ENCODE measurements around the gene CDHR3. TPM values are rescaled to one million over a fixed set of nuclear protein-coding genes. Genes with fewer than 3 reads are reported as not detected.

CDHR3 gene
- total and polyA plus RNA-seq, 10 of the 15 experiments (the other 5 are each of a cell fraction or from before 2014, with no cell fraction given): 0.06 to 0.11 TPM; not detected in 8

DNA sequence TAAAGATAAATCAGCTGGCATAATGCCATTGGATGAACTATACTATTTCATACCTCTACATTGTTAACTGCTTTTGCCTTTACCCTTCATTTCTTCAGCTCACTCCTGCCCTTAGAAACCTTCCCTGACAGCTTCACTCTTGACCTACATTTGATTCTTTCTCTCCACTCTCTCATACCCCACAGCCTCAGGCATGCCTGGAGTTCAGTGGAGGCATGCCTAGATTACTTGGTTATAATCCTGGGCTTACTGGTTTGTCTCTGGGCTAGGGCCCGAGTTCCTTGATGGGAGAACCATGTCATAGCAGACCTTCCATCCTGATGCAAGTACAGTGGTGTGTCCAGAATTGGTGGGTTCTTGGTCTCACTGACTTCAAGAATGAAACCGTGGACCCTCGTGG, 8.4 kb upstream of the CDHR3 start:
- Histone ChIP-seq H3K27ac (ENCODE audit: control insufficient read depth, insufficient read depth) (no peak overlapping the region), H3K4me3 (no peak overlapping the region), H3K9me3 (replicated peaks; ENCODE audit: control insufficient read depth, insufficient read depth, low read length) (no peaks in the 10 kb centered on the region; the same call in 1 of the 3 replicates), H3K79me2 (ENCODE audit: control insufficient read depth, insufficient read depth, low read length) (no peaks in the 10 kb centered on the region), H3K4me1 (ENCODE audit: control insufficient read depth, insufficient read depth, low read length) (no peaks in the 10 kb centered on the region), H3K36me3 (ENCODE audit: control insufficient read depth in 2 of 2, insufficient read depth in 2 of 2, low read length in 1 of 2) (no peaks in the 10 kb centered on the region), H2AFZ (ENCODE audit: control insufficient read depth, low read depth, low read length) (no peak overlapping the region), H4K20me1 (ENCODE audit: control insufficient read depth, insufficient read depth) (no peaks in the 10 kb centered on the region), H3K9ac (ENCODE audit: control insufficient read depth, insufficient read depth, low read length) (no peak overlapping the region), H3K27me3 (replicated peaks in 1 of 2; ENCODE audit: control insufficient read depth in 2 of 2, insufficient read depth in 2 of 2, low read length in 1 of 2) (no peaks in the 10 kb centered on the region), H3K4me2 (ENCODE audit: control insufficient read depth, insufficient read depth) (no peak overlapping the region)
- POLR2A ChIA-PET: no interaction called here
- BruUV-seq (replicated peaks): no TSS peak
- RAD21 ChIA-PET (ENCODE audit: unreplicated experiment): no interaction called here
- intact Hi-C loops (cut with micrococcal nuclease; ENCODE audit: unreplicated experiment): no loop called here
- no peak for ATAC-seq
- SMC1A ChIA-PET (ENCODE audit: uncharacterized antibody, unreplicated experiment): no interaction called here
- CTCF ChIA-PET: interaction anchor here (1.0 kb wide), 1 partner anchor 9 kb away, joined by 3 read pairs; the partner anchor contains the start of gene CDHR3
- FAIRE-seq: no peak
- DNase-seq (ENCODE audit: low read depth, low spot score): no peak
- in situ Hi-C loops (cut with MboI): no loop called here
- WGBS (ENCODE audit: insufficient coverage, insufficient replicate concordance, low lambda C conversion rate, missing lambda C conversion rate): 45% methylated on average over 3 of the region's 3 CpGs
- TF ChIP-seq ETV6 (conservative IDR thresholded peaks at IDR 0.05 in 1 of 2, IDR thresholded peaks at IDR 0.05 in 1 of 2; ENCODE audit: borderline replicate concordance in 1 of 2, low read depth in 1 of 2) (no peak), SMARCA5 (IDR thresholded peaks at IDR 0.05) (no peak), BCL11A (IDR thresholded peaks at IDR 0.05; ENCODE audit: low read depth, low read length) (no peak), MTA3 (IDR thresholded peaks at IDR 0.05; ENCODE audit: borderline replicate concordance, low read length) (no peak), JUND (IDR thresholded peaks at IDR 0.05; ENCODE audit: low read depth, low read length) (no peak), TCF3 (IDR thresholded peaks at IDR 0.05; ENCODE audit: borderline replicate concordance, insufficient read depth, low read depth, low read length) (no peak), FOXM1 (IDR thresholded peaks at IDR 0.05; ENCODE audit: low read depth, low read length) (no peak), MYC (IDR thresholded peaks at IDR 0.05; ENCODE audit: insufficient read depth, insufficient read length, insufficient replicate concordance, low read length, severe bottlenecking) (no peak), CREM (IDR thresholded peaks at IDR 0.05; ENCODE audit: low read depth) (no peak), STAT3 (IDR thresholded peaks at IDR 0.05; ENCODE audit: low read depth, low read length) (no peak), TARDBP (IDR thresholded peaks at IDR 0.05; ENCODE audit: borderline replicate concordance) (no peak)
- TF ChIP-seq, protein P1, sequence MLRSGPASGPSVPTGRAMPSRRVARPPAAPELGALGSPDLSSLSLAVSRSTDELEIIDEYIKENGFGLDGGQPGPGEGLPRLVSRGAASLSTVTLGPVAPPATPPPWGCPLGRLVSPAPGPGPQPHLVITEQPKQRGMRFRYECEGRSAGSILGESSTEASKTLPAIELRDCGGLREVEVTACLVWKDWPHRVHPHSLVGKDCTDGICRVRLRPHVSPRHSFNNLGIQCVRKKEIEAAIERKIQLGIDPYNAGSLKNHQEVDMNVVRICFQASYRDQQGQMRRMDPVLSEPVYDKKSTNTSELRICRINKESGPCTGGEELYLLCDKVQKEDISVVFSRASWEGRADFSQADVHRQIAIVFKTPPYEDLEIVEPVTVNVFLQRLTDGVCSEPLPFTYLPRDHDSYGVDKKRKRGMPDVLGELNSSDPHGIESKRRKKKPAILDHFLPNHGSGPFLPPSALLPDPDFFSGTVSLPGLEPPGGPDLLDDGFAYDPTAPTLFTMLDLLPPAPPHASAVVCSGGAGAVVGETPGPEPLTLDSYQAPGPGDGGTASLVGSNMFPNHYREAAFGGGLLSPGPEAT (IDR thresholded peaks at IDR 0.05; ENCODE audit: low read depth): no peak
- TF ChIP-seq, protein P2, sequence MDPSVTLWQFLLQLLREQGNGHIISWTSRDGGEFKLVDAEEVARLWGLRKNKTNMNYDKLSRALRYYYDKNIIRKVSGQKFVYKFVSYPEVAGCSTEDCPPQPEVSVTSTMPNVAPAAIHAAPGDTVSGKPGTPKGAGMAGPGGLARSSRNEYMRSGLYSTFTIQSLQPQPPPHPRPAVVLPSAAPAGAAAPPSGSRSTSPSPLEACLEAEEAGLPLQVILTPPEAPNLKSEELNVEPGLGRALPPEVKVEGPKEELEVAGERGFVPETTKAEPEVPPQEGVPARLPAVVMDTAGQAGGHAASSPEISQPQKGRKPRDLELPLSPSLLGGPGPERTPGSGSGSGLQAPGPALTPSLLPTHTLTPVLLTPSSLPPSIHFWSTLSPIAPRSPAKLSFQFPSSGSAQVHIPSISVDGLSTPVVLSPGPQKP (IDR thresholded peaks at IDR 0.05; ENCODE audit: low read depth, low read length): no peak
- TF ChIP-seq, protein P3, sequence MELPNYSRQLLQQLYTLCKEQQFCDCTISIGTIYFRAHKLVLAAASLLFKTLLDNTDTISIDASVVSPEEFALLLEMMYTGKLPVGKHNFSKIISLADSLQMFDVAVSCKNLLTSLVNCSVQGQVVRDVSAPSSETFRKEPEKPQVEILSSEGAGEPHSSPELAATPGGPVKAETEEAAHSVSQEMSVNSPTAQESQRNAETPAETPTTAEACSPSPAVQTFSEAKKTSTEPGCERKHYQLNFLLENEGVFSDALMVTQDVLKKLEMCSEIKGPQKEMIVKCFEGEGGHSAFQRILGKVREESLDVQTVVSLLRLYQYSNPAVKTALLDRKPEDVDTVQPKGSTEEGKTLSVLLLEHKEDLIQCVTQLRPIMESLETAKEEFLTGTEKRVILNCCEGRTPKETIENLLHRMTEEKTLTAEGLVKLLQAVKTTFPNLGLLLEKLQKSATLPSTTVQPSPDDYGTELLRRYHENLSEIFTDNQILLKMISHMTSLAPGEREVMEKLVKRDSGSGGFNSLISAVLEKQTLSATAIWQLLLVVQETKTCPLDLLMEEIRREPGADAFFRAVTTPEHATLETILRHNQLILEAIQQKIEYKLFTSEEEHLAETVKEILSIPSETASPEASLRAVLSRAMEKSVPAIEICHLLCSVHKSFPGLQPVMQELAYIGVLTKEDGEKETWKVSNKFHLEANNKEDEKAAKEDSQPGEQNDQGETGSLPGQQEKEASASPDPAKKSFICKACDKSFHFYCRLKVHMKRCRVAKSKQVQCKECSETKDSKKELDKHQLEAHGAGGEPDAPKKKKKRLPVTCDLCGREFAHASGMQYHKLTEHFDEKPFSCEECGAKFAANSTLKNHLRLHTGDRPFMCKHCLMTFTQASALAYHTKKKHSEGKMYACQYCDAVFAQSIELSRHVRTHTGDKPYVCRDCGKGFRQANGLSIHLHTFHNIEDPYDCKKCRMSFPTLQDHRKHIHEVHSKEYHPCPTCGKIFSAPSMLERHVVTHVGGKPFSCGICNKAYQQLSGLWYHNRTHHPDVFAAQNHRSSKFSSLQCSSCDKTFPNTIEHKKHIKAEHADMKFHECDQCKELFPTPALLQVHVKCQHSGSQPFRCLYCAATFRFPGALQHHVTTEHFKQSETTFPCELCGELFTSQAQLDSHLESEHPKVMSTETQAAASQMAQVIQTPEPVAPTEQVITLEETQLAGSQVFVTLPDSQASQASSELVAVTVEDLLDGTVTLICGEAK (IDR thresholded peaks at IDR 0.05; ENCODE audit: borderline replicate concordance): no peak
- TF ChIP-seq, protein P4, sequence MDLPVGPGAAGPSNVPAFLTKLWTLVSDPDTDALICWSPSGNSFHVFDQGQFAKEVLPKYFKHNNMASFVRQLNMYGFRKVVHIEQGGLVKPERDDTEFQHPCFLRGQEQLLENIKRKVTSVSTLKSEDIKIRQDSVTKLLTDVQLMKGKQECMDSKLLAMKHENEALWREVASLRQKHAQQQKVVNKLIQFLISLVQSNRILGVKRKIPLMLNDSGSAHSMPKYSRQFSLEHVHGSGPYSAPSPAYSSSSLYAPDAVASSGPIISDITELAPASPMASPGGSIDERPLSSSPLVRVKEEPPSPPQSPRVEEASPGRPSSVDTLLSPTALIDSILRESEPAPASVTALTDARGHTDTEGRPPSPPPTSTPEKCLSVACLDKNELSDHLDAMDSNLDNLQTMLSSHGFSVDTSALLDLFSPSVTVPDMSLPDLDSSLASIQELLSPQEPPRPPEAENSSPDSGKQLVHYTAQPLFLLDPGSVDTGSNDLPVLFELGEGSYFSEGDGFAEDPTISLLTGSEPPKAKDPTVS (IDR thresholded peaks at IDR 0.05; ENCODE audit: low read depth, low read length): no peak
- TF ChIP-seq, protein P5, sequence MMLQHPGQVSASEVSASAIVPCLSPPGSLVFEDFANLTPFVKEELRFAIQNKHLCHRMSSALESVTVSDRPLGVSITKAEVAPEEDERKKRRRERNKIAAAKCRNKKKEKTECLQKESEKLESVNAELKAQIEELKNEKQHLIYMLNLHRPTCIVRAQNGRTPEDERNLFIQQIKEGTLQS (IDR thresholded peaks at IDR 0.05; ENCODE audit: borderline replicate concordance, extremely low read depth, low read depth, low read length): no peak

All from GM12878 (cell line).